Keratinocyte (primary cell): Measurements from ENCODE around the gene VAMP2. TPM values are rescaled to one million over a fixed set of nuclear protein-coding genes. Genes with fewer than 3 reads are reported as not detected.

Experiments
- DNase-seq: peaks from one replicate; pipeline ENCODE4 v3.0.0-alpha.2; 2011; ENCODE audit warnings: low read depth, missing footprints, low spot score
- FAIRE-seq: peaks from 2 replicates; lab custom pipeline; 2011; peaks lifted over from hg19 to GRCh38; lab: Jason Lieb, UNC
- H2AFZ ChIP-seq: 2 replicates; pipeline ENCODE4 v1.6.0; 2012; ENCODE audit warnings: low read length, control low read depth, inconsistent platforms; ENCODE audit not compliant: control insufficient read depth
- H3K27ac ChIP-seq: 2 replicates; pipeline ENCODE4 v1.5.1; 2011; ENCODE audit warnings: low read length; ENCODE audit not compliant: control insufficient read depth, insufficient read depth
- H3K27me3 ChIP-seq: 3 replicates; pipeline ENCODE4 v1.6.0; 2011; ENCODE audit warnings: low read length; ENCODE audit not compliant: control insufficient read depth, insufficient read depth; ENCODE audit errors: extremely low read depth
- H3K36me3 ChIP-seq, 2 experiments: 2 replicates in 1 of 2; 3 replicates in 1 of 2; pipeline ENCODE4 v1.5.1; 2011; ENCODE audit warnings: low read length in 2 of 2, mild to moderate bottlenecking in 1 of 2; ENCODE audit not compliant: control insufficient read depth in 2 of 2, insufficient read depth in 2 of 2; ENCODE audit errors: extremely low read depth in 1 of 2
- H3K4me1 ChIP-seq: 3 replicates; pipeline ENCODE4 v1.5.1; 2011; ENCODE audit warnings: low read length; ENCODE audit not compliant: control insufficient read depth, insufficient read depth; ENCODE audit errors: extremely low read depth
- H3K4me2 ChIP-seq: 3 replicates; pipeline ENCODE4 v1.6.0; 2011; ENCODE audit warnings: low read depth, low read length; ENCODE audit not compliant: control insufficient read depth, insufficient read depth; ENCODE audit errors: extremely low read depth
- H3K4me3 ChIP-seq, 3 experiments: fragments of 200-600 bp in 1 of 3; sonication (generic) in 1 of 3; 2 replicates in 2 of 3; 3 replicates in 1 of 3; pipeline ENCODE4 v1.5.1; 2011 to 2016; ENCODE audit warnings: low read length in 3 of 3, mild to moderate bottlenecking in 3 of 3, control low read depth in 2 of 3, inconsistent platforms in 1 of 3, low read depth in 1 of 3, mixed read lengths in 1 of 3, mixed run types in 1 of 3, moderate library complexity in 1 of 3; ENCODE audit not compliant: control insufficient read depth in 2 of 3, insufficient read depth in 2 of 3; ENCODE audit errors: extremely low read depth in 1 of 3
- H3K79me2 ChIP-seq: 2 replicates; pipeline ENCODE4 v1.6.0; 2012; ENCODE audit warnings: low read length; ENCODE audit not compliant: control insufficient read depth, insufficient read depth
- H3K9ac ChIP-seq: 3 replicates; pipeline ENCODE4 v1.6.0; 2011; ENCODE audit warnings: low read length; ENCODE audit not compliant: control insufficient read depth, insufficient read depth; ENCODE audit errors: extremely low read depth
- H3K9me1 ChIP-seq: 3 replicates; pipeline ENCODE4 v1.6.0; 2011; ENCODE audit warnings: low read length; ENCODE audit not compliant: control insufficient read depth, insufficient read depth; ENCODE audit errors: extremely low read depth
- H3K9me3 ChIP-seq: 2 replicates; pipeline ENCODE4 v1.5.1; 2012; ENCODE audit warnings: low read depth, low read length; ENCODE audit not compliant: control insufficient read depth
- H4K20me1 ChIP-seq: 3 replicates; pipeline ENCODE4 v1.6.0; 2011; ENCODE audit warnings: low read length; ENCODE audit not compliant: control insufficient read depth, insufficient read depth; ENCODE audit errors: extremely low read depth
- CTCF ChIP-seq, 3 experiments: IDR thresholded peaks in 1 of 3; conservative IDR thresholded peaks in 1 of 3; optimal IDR thresholded peaks in 1 of 3; 2 replicates in 2 of 3; 3 replicates in 1 of 3; pipeline versions ENCODE3 to v1.5.1; 2011; ENCODE audit warnings: low read length in 3 of 3, mild to moderate bottlenecking in 3 of 3, moderate library complexity in 2 of 3, control low read depth in 1 of 3, inconsistent platforms in 1 of 3; ENCODE audit not compliant: insufficient read depth in 2 of 3; ENCODE audit errors: extremely low read depth in 1 of 3
- EZH2 ChIP-seq: IDR thresholded peaks from one replicate; pipeline ENCODE4 v1.6.1; 2012; ENCODE audit warnings: inconsistent platforms, mild to moderate bottlenecking, low read length, moderate library complexity
- dilution Hi-C: fragments of 300-500 bp; cut with MboI; formaldehyde crosslinking; loops from one replicate; pipeline ENCODE4 v1.7.0; 2020; ENCODE audit warnings: low sequenced_read_pairs; ENCODE audit not compliant: extremely low pct_ligation_motif_present
- polyA plus RNA-seq, 5 experiments: library from polyadenylated mRNA; depleted of rRNA in 3 of 5; stranded (reverse) in 3 of 5; stranded (forward) in 1 of 5; unstranded in 1 of 5; fragments of >200 nt; gene quantifications; 1 replicate in 1 of 5; 2 replicates in 3 of 5; 3 replicates in 1 of 5; pipeline versions ENCODE4 v1.2.1 to v1.2.3, GENCODE V29; 2011 to 2012; ENCODE audit warnings: missing spikeins in 2 of 5, low read depth in 1 of 5, low replicate concordance in 1 of 5

Gene VAMP2
- polyA plus RNA-seq, 1 donor (not counting 4 experiments of a cell fraction or from before 2014, with no cell fraction given), result 9.8 TPM

GRCh38 chr17:8156246-8156992 lies 6.3 kb downstream of the VAMP2 start:
- FAIRE-seq, result peak; percentile 98
- peak overlapping the region; percentile 100 for H3K27ac ChIP-seq
- no peaks in the 10 kb centered on the region for H3K9me3 ChIP-seq
- H4K20me1 ChIP-seq, result peaks cover 3% of the 10 kb centered on the region
- TF ChIP-seq EZH2 (no peak), CTCF (optimal IDR thresholded peaks at IDR 0.05 in 1 of 3, IDR thresholded peaks at IDR 0.05 in 1 of 3, conservative IDR thresholded peaks at IDR 0.05 in 1 of 3; ENCODE audit: extremely low read depth in 1 of 3, insufficient read depth in 2 of 3, low read length in 3 of 3) (no peak)
- H3K27me3 ChIP-seq, result no peaks in the 10 kb centered on the region
- dilution Hi-C loops, result no loop called here
- H3K9me1 ChIP-seq, result peaks cover 7% of the 10 kb centered on the region
- H3K4me3 ChIP-seq, result peak overlapping the region; percentile 78 to 100 (median 79)
- peak overlapping the region; percentile 100 for H3K9ac ChIP-seq
- H3K4me2 ChIP-seq, result peak overlapping the region; percentile 96
- peaks cover 12 to 33% of the 10 kb centered on the region in 2 experiments for H3K36me3 ChIP-seq
- DNase-seq, result peak; percentile 100
- peaks cover 39% of the 10 kb centered on the region for H3K79me2 ChIP-seq
- peaks cover 36% of the 10 kb centered on the region for H3K4me1 ChIP-seq
- no peak overlapping the region for H2AFZ ChIP-seq

GRCh38 chr17:8155996-8156245 lies 6.8 kb downstream of the VAMP2 start:
- H3K4me3 ChIP-seq, result peak overlapping the region; percentile 78 to 100 (median 79)
- FAIRE-seq, result no peak
- peaks cover 8 to 29% of the 10 kb centered on the region in 2 experiments for H3K36me3 ChIP-seq
- peak overlapping the region; percentile 100 for H3K9ac ChIP-seq
- dilution Hi-C loops, result no loop called here
- peaks cover 41% of the 10 kb centered on the region for H3K79me2 ChIP-seq
- H3K9me3 ChIP-seq, result no peaks in the 10 kb centered on the region
- H3K27me3 ChIP-seq, result no peaks in the 10 kb centered on the region
- H3K4me2 ChIP-seq, result peak overlapping the region; percentile 86
- H3K9me1 ChIP-seq, result peaks cover 11% of the 10 kb centered on the region
- peak overlapping the region; percentile 98 for H3K27ac ChIP-seq
- DNase-seq, result no peak
- H2AFZ ChIP-seq, result no peak overlapping the region
- H4K20me1 ChIP-seq, result peaks cover 3% of the 10 kb centered on the region
- TF ChIP-seq CTCF (optimal IDR thresholded peaks at IDR 0.05 in 1 of 3, IDR thresholded peaks at IDR 0.05 in 1 of 3, conservative IDR thresholded peaks at IDR 0.05 in 1 of 3; ENCODE audit: extremely low read depth in 1 of 3, insufficient read depth in 2 of 3, low read length in 3 of 3) (no peak), EZH2 (no peak)
- H3K4me1 ChIP-seq, result peaks cover 39% of the 10 kb centered on the region
